K562 (cell line): ENCODE results near the gene OGT. TPM values are rescaled to one million over a fixed set of nuclear protein-coding genes. Genes with fewer than 3 reads are reported as not detected.

Experiments used
- DLX4 ChIP-seq: fragments of 250-450 bp; sonication (Bioruptor Pico); IDR thresholded peaks from 2 replicates; pipeline ENCODE4 v1.6.1; 2021; ENCODE audit warnings: mild to moderate bottlenecking
- E2F3 ChIP-seq: fragments of 250-450 bp; sonication (Bioruptor Pico); IDR thresholded peaks from 2 replicates; pipeline ENCODE4 v1.4.0; 2020; ENCODE audit warnings: mild to moderate bottlenecking
- EP300 ChIP-seq: IDR thresholded peaks from 2 replicates; pipeline ENCODE4 v1.6.1; 2012; ENCODE audit warnings: low read length, improper control_type of control experiment
- HIVEP1 ChIP-seq: fragments of 250-450 bp; sonication (Bioruptor Pico); IDR thresholded peaks from 2 replicates; pipeline ENCODE4 v1.4.0; 2020; ENCODE audit warnings: mild to moderate bottlenecking
- MXI1 ChIP-seq: IDR thresholded peaks from 2 replicates; pipeline ENCODE4 v1.6.1; 2011; ENCODE audit warnings: low read depth, mild to moderate bottlenecking, improper control_type of control experiment, low read length
- NCOA1 ChIP-seq: fragments of 450-650 bp; IDR thresholded peaks from 2 replicates; pipeline ENCODE4 v1.6.1; 2016; ENCODE audit warnings: low read depth
- NCOA2 ChIP-seq, 2 experiments: fragments of 450-650 bp; IDR thresholded peaks; 2 replicates each; pipeline ENCODE4 v1.6.1; 2018; ENCODE audit warnings: mild to moderate bottlenecking in 2 of 2, moderate library complexity in 1 of 2; ENCODE audit not compliant: partially characterized antibody in 2 of 2
- NFATC3 ChIP-seq: fragments of 450-650 bp; IDR thresholded peaks from 2 replicates; pipeline ENCODE4 v1.6.1; 2017; ENCODE audit warnings: mild to moderate bottlenecking
- NFXL1 ChIP-seq: fragments of 450-650 bp; formaldehyde crosslinking; IDR thresholded peaks from 2 replicates; pipeline ENCODE4 v1.4.0; 2021; ENCODE audit warnings: mild to moderate bottlenecking
- NONO ChIP-seq, 2 experiments: fragments of 200-400 bp in 1 of 2; fragments of 450-650 bp in 1 of 2; formaldehyde crosslinking in 1 of 2; IDR thresholded peaks; 2 replicates each; pipeline ENCODE4 v1.6.1; 2017; ENCODE audit warnings: low read depth in 2 of 2, mild to moderate bottlenecking in 2 of 2, moderate library complexity in 2 of 2, low read length in 1 of 2
- NR0B1 ChIP-seq: fragments of 450-650 bp; IDR thresholded peaks from one replicate; pipeline ENCODE4 v1.6.1; 2018; ENCODE audit warnings: mild to moderate bottlenecking, moderate library complexity; ENCODE audit not compliant: partially characterized antibody
- NR3C1 ChIP-seq: sonication (generic); formaldehyde crosslinking; IDR thresholded peaks from 2 replicates; pipeline ENCODE4 v1.8.1; 2022; ENCODE audit warnings: missing genetic modification reagents
- RBFOX2 ChIP-seq: fragments of 200-400 bp; formaldehyde crosslinking; IDR thresholded peaks from 2 replicates; pipeline ENCODE4 v1.6.1; 2017; ENCODE audit warnings: low read depth, mild to moderate bottlenecking, low read length, moderate library complexity
- RNF2 ChIP-seq: sonication (generic); IDR thresholded peaks from 2 replicates; pipeline ENCODE4 v1.6.1; 2016
- SIN3A ChIP-seq, 2 experiments: fragments of 150-350 bp in 1 of 2; IDR thresholded peaks; 2 replicates each; pipeline ENCODE4 v1.6.1; 2011 to 2016; ENCODE audit warnings: borderline replicate concordance in 2 of 2, low read depth in 2 of 2, low read length in 2 of 2, mild to moderate bottlenecking in 2 of 2, moderate library complexity in 2 of 2; ENCODE audit not compliant: control insufficient read depth in 1 of 2
- TBP ChIP-seq: optimal IDR thresholded peaks from 2 replicates; pipeline ENCODE3; 2011; ENCODE audit warnings: low read depth, low read length, improper control_type of control experiment
- THRB ChIP-seq: fragments of 450-650 bp; formaldehyde crosslinking; conservative IDR thresholded peaks from 2 replicates; pipeline ENCODE4 v1.4.0; 2022; ENCODE audit warnings: mild to moderate bottlenecking, missing genetic modification characterization
- TRIM28 ChIP-seq: fragments of 450-650 bp; IDR thresholded peaks from 2 replicates; pipeline ENCODE4 v1.6.1; 2017
- XRCC5 ChIP-seq: fragments of 200-400 bp; formaldehyde crosslinking; IDR thresholded peaks from 2 replicates; pipeline ENCODE4 v1.6.1; 2017; ENCODE audit warnings: low read depth, mild to moderate bottlenecking, low read length
- ZNF134 ChIP-seq: fragments of 250-450 bp; sonication (Bioruptor Pico); conservative IDR thresholded peaks from 2 replicates; pipeline ENCODE4 v1.4.0; 2020
- ZNF263 ChIP-seq: sonication (generic); formaldehyde crosslinking; IDR thresholded peaks from 2 replicates; pipeline ENCODE4 v1.8.0; 2022; ENCODE audit warnings: mild to moderate bottlenecking, missing genetic modification reagents, borderline replicate concordance
- ZNF316 ChIP-seq: fragments of 450-650 bp; IDR thresholded peaks from 2 replicates; pipeline ENCODE4 v1.6.1; 2016
- polyA plus RNA-seq, 8 experiments: library from polyadenylated mRNA; depleted of rRNA in 4 of 8; stranded (reverse) in 5 of 8; unstranded in 3 of 8; fragments of >200 nt; fragmentation: Nextera tagmentation in 2 of 8; fragmentation: Illumina TruSeq in 1 of 8; extraction: Ambion mirVana in 2 of 8; extraction: Trizol in 1 of 8; gene quantifications; 2 replicates each; pipeline versions ENCODE4 v1.2.1 to v1.2.3, GENCODE V29; 2011 to 2014; ENCODE audit warnings: inconsistent platforms in 1 of 8, missing spikeins in 1 of 8
- total RNA-seq, 7 experiments: library from RNA; depleted of rRNA in 6 of 7; stranded (reverse); fragments of >200 nt in 6 of 7; fragmentation: Illumina TruSeq in 2 of 7; extraction: Trizol in 2 of 7; gene quantifications; 2 replicates each; pipeline versions ENCODE4 v1.2.1 to v1.2.3, GENCODE V29; 2011 to 2021; ENCODE audit warnings: low replicate concordance in 1 of 7

Gene OGT
- total and polyA plus RNA-seq, 9 of the 15 experiments (the other 6 are each of a cell fraction or from before 2014, with no cell fraction given), result 38.9 to 347 (median 117) TPM

- TF ChIP-seq XRCC5 (no peak), TBP (peak; percentile 32), NCOA2 (IDR thresholded peaks at IDR 0.05; ENCODE audit: partially characterized antibody in 2 of 2) (no peak), ZNF316 (no peak), THRB (no peak), EP300 (no peak), ZNF134 (CRISPR knock-in tag) (peak; percentile 80), DLX4 (CRISPR knock-in tag) (no peak), NFATC3 (no peak), NONO (IDR thresholded peaks at IDR 0.05; ENCODE audit: low read depth in 2 of 2, low read length in 1 of 2) (no peak), HIVEP1 (CRISPR knock-in tag) (no peak), E2F3 (CRISPR knock-in tag) (no peak), MXI1 (no peak), NR0B1 (no peak), ZNF263 (CRISPR knock-in tag) (no peak), NFXL1 (no peak), TRIM28 (no peak), RNF2 (no peak), NR3C1 (CRISPR knock-in tag) (no peak), RBFOX2 (peak; percentile 19; the same call in 1 of the 2 replicates), SIN3A (IDR thresholded peaks at IDR 0.05; ENCODE audit: borderline replicate concordance in 2 of 2, control insufficient read depth in 1 of 2, low read depth in 2 of 2, low read length in 2 of 2) (peak in 1 of 2 experiments; percentile 32; a peak in 1 of 4 replicates), NCOA1 (no peak)
These were observed 1.1 kb downstream of the OGT start (continued) for GRCh38 chrX:71533851-71534561.
